ENCODE data around the gene TMC6. TPM values are rescaled to one million over a fixed set of nuclear protein-coding genes. Genes with fewer than 3 reads are reported as not detected.
A peak's percentile ranks its signal among the peaks of the same experiment; 100 is the strongest.

The TMC6 gene
- total RNA-seq, 2 experiments from 2014 or later: 124 to 258 TPM

- Histone ChIP-seq H3K4me1 (ENCODE audit: insufficient read depth, low read length, poor library complexity, severe bottlenecking) (peaks cover 25% of the 10 kb centered on the region), H3K4me3 (ENCODE audit: low read depth, low read length, poor library complexity, severe bottlenecking) (no peak overlapping the region)
Measured at GRCh38 chr17:78138204-78139060, 9.9 kb upstream of the TMC6 start.

GRCh38 chr17:78137392-78138203 lies 9.0 kb upstream of the TMC6 start:
- BruUV-seq (replicated peaks): no TSS peak
- Histone ChIP-seq H4K20me1 (ENCODE audit: insufficient read depth, low read length) (0 out of 2 replicates have a peak, but pooled peaks cover 3% of the 10 kb centered on the region), H3K9me3 (ENCODE audit: low read length) (no peaks in the 10 kb centered on the region), H3K79me2 (ENCODE audit: insufficient read depth, low read depth, low read length) (no peaks in the 10 kb centered on the region), H3K9me2 (ENCODE audit: insufficient read depth, low read length) (no peaks in the 10 kb centered on the region), H3K27ac (ENCODE audit: low read depth, low read length, poor library complexity, severe bottlenecking) (no peak overlapping the region), H3K4me2 (ENCODE audit: low read length) (no peak overlapping the region), H3K4me1 (ENCODE audit: insufficient read depth, low read length, poor library complexity, severe bottlenecking) (peaks cover 34% of the 10 kb centered on the region), H3K36me3 (ENCODE audit: insufficient read depth, low read length) (peaks cover 63% of the 10 kb centered on the region), H3K4me3 (ENCODE audit: low read depth, low read length, poor library complexity, severe bottlenecking) (no peak overlapping the region), H2AFZ (ENCODE audit: low read length) (no peak overlapping the region)
- peak; percentile 31 for DNase-seq (ENCODE audit: low spot score)
- ChIA-PET POLR2A (interaction anchor here (0.7 kb wide), 1 partner anchor 55 kb away, joined by 3 read pairs; no protein-coding TSS in a partner anchor), CTCF (ENCODE audit: unreplicated experiment) (interaction anchor here (0.7 kb wide), 2 partner anchors 12 to 14 kb away, joined by 3 to 6 read pairs; no protein-coding TSS in a partner anchor)
- intact Hi-C loops (cut with micrococcal nuclease; ENCODE audit: unreplicated experiment): no loop called here
- TF ChIP-seq EZH2phosphoT487 (IDR thresholded peaks at IDR 0.05; ENCODE audit: borderline replicate concordance, low read depth, low read length) (no peak), CTCF (conservative IDR thresholded peaks at IDR 0.05; ENCODE audit: low read length) (peak; percentile 96)

More at GRCh38 chr17:78138204-78139060, 9.9 kb upstream of the TMC6 start:
- DNase-seq (ENCODE audit: low spot score): no peak
- no peak overlapping the region for H3K27ac ChIP-seq (ENCODE audit: low read depth, low read length, poor library complexity, severe bottlenecking)
- intact Hi-C loops (cut with micrococcal nuclease; ENCODE audit: unreplicated experiment): no loop called here
- no TSS peak for BruUV-seq (replicated peaks)
- TF ChIP-seq EZH2phosphoT487 (IDR thresholded peaks at IDR 0.05; ENCODE audit: borderline replicate concordance, low read depth, low read length): no peak
- no peak for TF ChIP-seq CTCF (conservative IDR thresholded peaks at IDR 0.05; ENCODE audit: low read length)
- H2AFZ ChIP-seq (ENCODE audit: low read length): no peak overlapping the region
- no peaks in the 10 kb centered on the region for H3K79me2 ChIP-seq (ENCODE audit: insufficient read depth, low read depth, low read length)
- H3K9me3 ChIP-seq (ENCODE audit: low read length): no peaks in the 10 kb centered on the region
- H3K9me2 ChIP-seq (ENCODE audit: insufficient read depth, low read length): no peaks in the 10 kb centered on the region
- no peak overlapping the region for H3K4me2 ChIP-seq (ENCODE audit: low read length)
- H4K20me1 ChIP-seq (ENCODE audit: insufficient read depth, low read length): no peaks in the 10 kb centered on the region
- POLR2A ChIA-PET: interaction anchor here (0.5 kb wide), 1 partner anchor 56 kb away, joined by 3 read pairs; no protein-coding TSS in a partner anchor
- CTCF ChIA-PET (ENCODE audit: unreplicated experiment): interaction anchor here (0.7 kb wide), 1 partner anchor 15 kb away, joined by 3 read pairs; no protein-coding TSS in a partner anchor
- peaks cover 55% of the 10 kb centered on the region for H3K36me3 ChIP-seq (ENCODE audit: insufficient read depth, low read length)

All from OCI-LY7 (cell line).